T-helper 2 cell treated with Interferon-gamma antibody and Interleukin-4, amounts not matched to agents 5 μg/mL and 100 μg/mL, for 36 hours (primary cell): ENCODE measurements around the gene MARK3.

Experiments used
- DNase-seq: peaks from one replicate; pipeline ENCODE4 v3.0.0; 2021; ENCODE audit warnings: low spot score
- H3K27ac Mint-ChIP-seq: one replicate; pipeline ENCODE4 v1.8.0; 2021; ENCODE audit warnings: mild to moderate bottlenecking, mixed read lengths
- H3K27me3 Mint-ChIP-seq: one replicate; pipeline ENCODE4 v1.8.0; 2021; ENCODE audit warnings: low read depth, mixed read lengths
- H3K36me3 Mint-ChIP-seq: one replicate; pipeline ENCODE4 v1.8.0; 2021; ENCODE audit warnings: low read depth, mixed read lengths
- H3K4me1 Mint-ChIP-seq: one replicate; pipeline ENCODE4 v1.8.0; 2021; ENCODE audit warnings: low read depth, mixed read lengths
- H3K4me3 Mint-ChIP-seq: one replicate; pipeline ENCODE4 v1.8.0; 2022; ENCODE audit warnings: mild to moderate bottlenecking, moderate library complexity, mixed read lengths
- H3K9me3 Mint-ChIP-seq: one replicate; pipeline ENCODE4 v1.8.0; 2021; ENCODE audit warnings: mixed read lengths

MARK3 gene

DNA sequence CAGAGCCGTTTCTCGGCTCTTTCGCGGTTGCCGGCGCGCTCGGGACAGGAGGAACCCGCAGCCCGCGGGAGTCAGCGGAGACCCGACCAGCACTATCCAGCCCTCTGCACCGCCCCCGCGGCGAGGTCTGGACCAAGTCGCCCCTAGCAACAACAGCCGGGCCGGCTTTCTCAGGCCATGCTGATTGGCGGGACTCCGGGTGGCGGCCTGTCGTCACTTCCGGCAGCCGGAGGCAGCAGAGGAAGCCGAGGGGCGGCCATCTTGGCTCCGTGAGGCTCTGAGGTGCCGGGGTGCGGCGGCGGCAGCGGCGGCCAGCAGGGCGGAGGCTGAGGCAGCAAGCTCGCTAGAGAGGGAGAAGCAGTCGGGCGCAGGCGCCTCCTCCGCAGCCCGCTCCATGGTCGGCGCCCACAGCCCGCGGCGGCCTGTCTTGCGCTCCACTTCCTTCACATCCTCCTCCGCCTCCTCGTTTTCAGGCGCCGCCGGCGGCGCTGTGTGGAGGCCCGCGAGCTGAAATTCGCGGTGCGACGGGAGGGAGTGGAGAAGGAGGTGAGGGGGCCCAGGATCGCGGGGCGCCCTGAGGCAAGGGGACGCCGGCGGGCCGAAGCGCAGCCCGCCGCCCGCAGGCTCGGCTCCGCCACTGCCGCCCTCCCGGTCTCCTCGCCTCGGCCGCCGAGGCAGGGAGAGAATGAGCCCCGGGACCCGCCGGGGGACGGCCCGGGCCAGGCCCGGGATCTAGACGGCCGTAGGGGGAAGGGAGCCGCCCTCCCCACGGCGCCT is at the start of gene MARK3:
Gene MARK3, plus strand, starts transcription at position 264 of the 777 bp plus-strand sequence. CDS start 615 bp downstream, outside the sequence.
- peaks cover 32% of the 10 kb centered on the region for H3K4me1 Mint-ChIP-seq
- peak within 1 kb of the TSS; percentile 93 for H3K27ac Mint-ChIP-seq
- DNase-seq = peak; percentile 98
- no peaks in the 10 kb centered on the region for H3K9me3 Mint-ChIP-seq
- H3K27me3 Mint-ChIP-seq = peaks cover 9% of the 10 kb centered on the region
- H3K36me3 Mint-ChIP-seq = peaks cover 12% of the 10 kb centered on the region
- peak within 1 kb of the TSS; percentile 96 for H3K4me3 Mint-ChIP-seq

- no peak for DNase-seq
- no peaks in the 10 kb centered on the region for H3K27me3 Mint-ChIP-seq
- peak overlapping the region; percentile 41 for H3K27ac Mint-ChIP-seq
- peak overlapping the region; percentile 88 for H3K4me3 Mint-ChIP-seq
- H3K9me3 Mint-ChIP-seq = no peaks in the 10 kb centered on the region
- peaks cover 33% of the 10 kb centered on the region for H3K4me1 Mint-ChIP-seq
- H3K36me3 Mint-ChIP-seq = peaks cover 63% of the 10 kb centered on the region
These were observed 49.0 kb upstream of the MARK3 start for GRCh38 chr14:103336191-103336590.

- no peak for DNase-seq
- Mint-ChIP-seq H3K27me3 (no peaks in the 10 kb centered on the region), H3K4me1 (peaks cover 25% of the 10 kb centered on the region), H3K27ac (peak overlapping the region; percentile 17), H3K36me3 (peaks cover 79% of the 10 kb centered on the region), H3K9me3 (no peaks in the 10 kb centered on the region), H3K4me3 (no peak overlapping the region)
These were observed 47.4 kb upstream of the MARK3 start for GRCh38 chr14:103337794-103338193.

GRCh38 chr14:103339561-103339960 is 45.7 kb upstream of the MARK3 start:
- H3K4me1 Mint-ChIP-seq = peaks cover 25% of the 10 kb centered on the region
- H3K9me3 Mint-ChIP-seq = no peaks in the 10 kb centered on the region
- H3K4me3 Mint-ChIP-seq = no peak overlapping the region
- no peaks in the 10 kb centered on the region for H3K27me3 Mint-ChIP-seq
- DNase-seq = no peak
- peaks cover 93% of the 10 kb centered on the region for H3K36me3 Mint-ChIP-seq
- H3K27ac Mint-ChIP-seq = no peak overlapping the region

GRCh38 chr14:103340480-103341212 is 44.6 kb upstream of the MARK3 start:
- no peak for DNase-seq
- Mint-ChIP-seq H3K4me1 (peaks cover 20% of the 10 kb centered on the region), H3K4me3 (no peak overlapping the region), H3K9me3 (no peaks in the 10 kb centered on the region), H3K27ac (no peak overlapping the region), H3K27me3 (no peaks in the 10 kb centered on the region), H3K36me3 (peaks cover 92% of the 10 kb centered on the region)

DNA sequence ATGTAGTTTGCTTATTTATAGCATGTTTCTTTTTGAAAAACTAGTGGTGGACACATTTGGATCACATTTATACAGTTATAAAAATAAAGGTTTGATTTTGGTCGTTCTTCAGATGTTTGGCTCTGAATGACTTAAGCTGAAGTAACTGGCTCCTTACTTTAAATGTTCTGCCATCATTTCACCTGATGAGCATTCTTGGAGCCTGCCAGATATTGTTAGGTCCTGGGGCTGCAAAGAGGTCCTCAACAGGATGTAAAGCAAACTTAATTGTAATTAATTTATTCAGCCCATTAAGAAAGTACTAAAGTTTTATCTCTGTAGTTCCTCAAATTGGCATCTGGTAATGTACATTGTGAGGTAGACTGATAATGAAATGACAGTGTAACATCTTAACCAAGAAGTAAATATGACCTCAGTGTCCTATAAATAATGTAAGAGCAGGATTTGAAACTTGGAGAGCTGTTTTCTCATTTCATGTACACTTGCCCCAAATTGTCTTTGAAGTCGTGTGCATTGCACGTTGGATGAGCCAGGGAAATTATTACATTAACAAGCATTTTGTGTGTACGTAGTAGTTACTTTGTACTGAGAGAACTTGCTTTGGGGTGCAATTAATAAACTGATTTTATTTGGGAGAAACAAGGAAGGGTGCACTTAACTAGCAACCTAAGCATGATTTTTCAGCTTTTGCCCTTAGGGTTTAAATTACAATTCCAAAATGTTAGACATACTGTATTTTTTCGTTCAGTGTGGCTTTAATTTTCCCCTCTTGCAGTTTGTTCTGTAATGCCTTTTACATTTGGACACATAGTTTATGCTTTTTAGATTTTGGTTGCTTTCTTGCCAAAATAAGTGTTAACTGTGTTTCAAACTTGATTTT is 43.7 kb upstream of the MARK3 start:
- Mint-ChIP-seq H3K27ac (no peak overlapping the region), H3K36me3 (peaks cover 83% of the 10 kb centered on the region), H3K4me1 (peaks cover 14% of the 10 kb centered on the region), H3K27me3 (no peaks in the 10 kb centered on the region), H3K4me3 (no peak overlapping the region), H3K9me3 (no peaks in the 10 kb centered on the region)
- DNase-seq = no peak

DNA sequence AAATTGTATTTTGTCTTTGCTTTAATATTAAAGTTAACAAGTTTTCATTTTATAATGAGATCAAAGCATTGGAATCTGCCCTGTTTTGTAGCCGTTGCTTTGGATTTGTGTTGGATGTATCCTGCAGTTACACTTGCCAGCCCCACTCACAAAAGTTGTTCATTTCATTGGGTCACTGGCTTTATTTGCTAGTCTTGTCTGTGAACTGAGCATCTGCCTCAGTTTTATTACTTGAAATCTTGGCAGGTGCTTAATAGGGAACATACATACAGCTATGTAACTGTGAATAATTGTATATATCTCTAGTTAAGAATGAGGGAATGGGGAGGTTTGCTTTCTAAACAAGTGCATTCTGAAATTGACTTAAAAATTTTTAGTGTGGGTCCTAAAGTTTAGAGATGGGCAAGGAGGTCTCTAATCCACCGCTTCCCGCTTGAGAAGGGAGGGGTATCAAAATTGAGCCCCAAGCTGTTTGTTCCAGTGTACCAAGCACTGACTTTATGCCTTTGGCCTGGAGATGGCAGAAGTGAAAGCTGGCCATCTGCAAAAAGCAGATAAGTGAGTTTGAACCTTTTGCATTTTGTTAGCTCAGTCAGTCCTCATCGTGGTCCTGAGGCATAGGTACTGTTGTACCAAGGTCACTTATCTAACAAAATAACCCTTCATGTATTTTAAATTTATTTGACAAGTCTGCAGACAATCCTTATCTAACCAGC is 41.9 kb upstream of the MARK3 start:
- no peak overlapping the region for H3K27ac Mint-ChIP-seq
- H3K4me1 Mint-ChIP-seq = peaks cover 9% of the 10 kb centered on the region
- H3K27me3 Mint-ChIP-seq = peaks cover 2% of the 10 kb centered on the region
- peaks cover 65% of the 10 kb centered on the region for H3K36me3 Mint-ChIP-seq
- no peak overlapping the region for H3K4me3 Mint-ChIP-seq
- no peaks in the 10 kb centered on the region for H3K9me3 Mint-ChIP-seq
- DNase-seq = no peak

GRCh38 chr14:103343905-103344797 is 41.1 kb upstream of the MARK3 start:
- no peak overlapping the region for H3K4me3 Mint-ChIP-seq
- H3K27ac Mint-ChIP-seq = no peak overlapping the region
- H3K27me3 Mint-ChIP-seq = peaks cover 2% of the 10 kb centered on the region
- no peaks in the 10 kb centered on the region for H3K9me3 Mint-ChIP-seq
- no peak for DNase-seq
- peaks cover 58% of the 10 kb centered on the region for H3K36me3 Mint-ChIP-seq
- H3K4me1 Mint-ChIP-seq = peaks cover 5% of the 10 kb centered on the region

DNA sequence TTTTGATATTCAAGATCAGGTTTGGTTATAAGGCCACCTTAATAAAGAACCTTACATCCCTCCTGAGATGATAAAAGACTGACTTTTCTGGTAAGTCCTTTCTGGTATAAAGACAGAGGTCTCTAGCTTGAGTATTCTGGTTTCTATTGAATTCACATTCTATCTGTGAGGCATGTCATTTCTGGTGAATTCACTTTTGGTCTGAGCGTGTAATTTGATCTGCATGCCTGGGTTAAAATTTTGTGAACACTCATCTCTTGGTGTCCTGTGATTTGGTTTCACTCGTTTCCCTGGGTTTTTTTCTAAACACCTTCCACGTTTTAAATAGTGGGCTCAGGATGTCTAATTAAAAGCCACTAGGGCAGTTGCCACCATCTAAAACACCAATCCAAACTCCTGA is 38.9 kb upstream of the MARK3 start:
- no peaks in the 10 kb centered on the region for H3K9me3 Mint-ChIP-seq
- peaks cover 38% of the 10 kb centered on the region for H3K36me3 Mint-ChIP-seq
- peaks cover 2% of the 10 kb centered on the region for H3K27me3 Mint-ChIP-seq
- no peak for DNase-seq
- H3K4me1 Mint-ChIP-seq = peaks cover 2% of the 10 kb centered on the region
- H3K4me3 Mint-ChIP-seq = no peak overlapping the region
- no peak overlapping the region for H3K27ac Mint-ChIP-seq

- Mint-ChIP-seq H3K27ac (no peak overlapping the region), H3K4me1 (peaks cover 2% of the 10 kb centered on the region), H3K27me3 (peaks cover 5% of the 10 kb centered on the region), H3K9me3 (no peaks in the 10 kb centered on the region), H3K4me3 (no peak overlapping the region), H3K36me3 (peaks cover 28% of the 10 kb centered on the region)
- no peak for DNase-seq
These were observed 38.0 kb upstream of the MARK3 start for GRCh38 chr14:103347091-103347815.

- Mint-ChIP-seq H3K27me3 (peaks cover 9% of the 10 kb centered on the region), H3K36me3 (peaks cover 21% of the 10 kb centered on the region), H3K9me3 (no peaks in the 10 kb centered on the region), H3K27ac (no peak overlapping the region), H3K4me1 (peaks cover 1% of the 10 kb centered on the region), H3K4me3 (no peak overlapping the region)
- no peak for DNase-seq
These were observed 37.1 kb upstream of the MARK3 start for GRCh38 chr14:103348154-103348553.

DNA sequence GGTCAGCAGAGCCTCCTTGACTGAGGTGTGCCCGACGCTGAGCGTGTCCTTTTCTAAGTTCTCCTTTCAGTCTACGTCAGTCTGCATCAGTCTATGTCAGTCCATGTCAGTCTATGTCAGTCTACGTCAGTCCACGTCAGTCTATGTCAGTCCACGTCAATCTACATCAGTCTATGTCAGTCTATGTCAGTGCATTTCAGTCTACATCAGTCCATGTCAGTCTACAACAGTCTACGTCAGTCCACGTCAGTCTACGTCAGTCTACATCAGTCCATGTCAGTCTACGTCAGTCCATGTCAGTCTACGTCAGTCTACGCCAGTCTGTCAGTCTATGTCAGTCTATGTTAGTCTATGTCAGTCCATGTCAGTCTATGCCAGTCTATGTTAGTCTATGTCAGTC is 35.2 kb upstream of the MARK3 start:
- H3K27me3 Mint-ChIP-seq = peaks cover 12% of the 10 kb centered on the region
- H3K36me3 Mint-ChIP-seq = peaks cover 2% of the 10 kb centered on the region
- H3K27ac Mint-ChIP-seq = no peak overlapping the region
- H3K9me3 Mint-ChIP-seq = no peaks in the 10 kb centered on the region
- H3K4me3 Mint-ChIP-seq = no peak overlapping the region
- no peaks in the 10 kb centered on the region for H3K4me1 Mint-ChIP-seq
- no peak for DNase-seq
